Type B pancreatic cell (in vitro differentiated cells): ENCODE data around the gene ARSH. TPM values are rescaled to one million over a fixed set of nuclear protein-coding genes. Genes with fewer than 3 reads are reported as not detected.

Experiments used
- DNase-seq: peaks from one replicate; pipeline ENCODE4 v3.0.0; 2021; ENCODE audit warnings: mixed read lengths; ENCODE audit not compliant: unreplicated experiment; ENCODE audit errors: extremely low spot score
- H3K27ac Mint-ChIP-seq: 2 replicates; pipeline ENCODE4 v1.8.0; 2021; ENCODE audit warnings: mild to moderate bottlenecking, mixed read lengths
- H3K27me3 Mint-ChIP-seq: 2 replicates; pipeline ENCODE4 v1.8.0; 2021; ENCODE audit warnings: mixed read lengths
- H3K36me3 Mint-ChIP-seq: 2 replicates; pipeline ENCODE4 v1.8.0; 2021; ENCODE audit warnings: mixed read lengths
- H3K4me1 Mint-ChIP-seq: one replicate; pipeline ENCODE4 v1.8.0; 2021; ENCODE audit warnings: mixed read lengths; ENCODE audit not compliant: unreplicated experiment
- H3K4me3 Mint-ChIP-seq: 2 replicates; pipeline ENCODE4 v1.8.0; 2021; ENCODE audit warnings: mild to moderate bottlenecking, mixed read lengths
- H3K9me3 Mint-ChIP-seq: 2 replicates; pipeline ENCODE4 v1.8.0; 2021; ENCODE audit warnings: mixed read lengths
- total RNA-seq: library from RNA; stranded (reverse); gene quantifications from 2 replicates; pipeline ENCODE4 v1.2.1, GENCODE V29; 2021; ENCODE audit warnings: low replicate concordance
- TF ChIP-seq, protein P1 (sequence below): fragments of 200-600 bp; sonication (generic); conservative IDR thresholded peaks from 2 replicates; pipeline ENCODE4 v1.5.0; 2021; ENCODE audit warnings: antibody characterized with exemption, mild to moderate bottlenecking

The ARSH gene
- total RNA-seq, 1 donor from 2014 or later: not detected

DNA sequence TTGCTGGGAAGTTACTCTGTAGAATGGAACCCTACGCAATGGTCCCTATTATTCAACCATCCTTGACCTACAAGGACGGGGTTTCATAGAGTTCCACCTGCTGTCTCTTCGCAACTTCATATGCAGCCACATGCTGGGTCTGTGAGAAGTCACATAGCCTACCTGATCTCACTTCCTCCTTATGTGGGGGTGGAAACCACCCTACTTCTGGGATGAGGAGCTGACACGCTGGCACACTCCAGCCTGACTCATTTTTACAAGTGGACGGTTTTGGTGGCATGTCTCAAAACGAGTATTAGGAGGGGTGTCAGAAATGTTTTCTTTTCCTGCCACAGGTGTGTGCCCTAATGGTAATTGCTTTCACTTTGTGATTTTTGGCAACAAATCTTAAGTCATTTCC, 40.4 kb upstream of the ARSH start:
- Mint-ChIP-seq H3K36me3 (no peaks in the 10 kb centered on the region), H3K4me1 (peaks cover 34% of the 10 kb centered on the region), H3K4me3 (no peak overlapping the region), H3K27ac (no peak overlapping the region), H3K27me3 (no peaks in the 10 kb centered on the region), H3K9me3 (no peaks in the 10 kb centered on the region)
- no peak for DNase-seq
- TF ChIP-seq, protein P1, sequence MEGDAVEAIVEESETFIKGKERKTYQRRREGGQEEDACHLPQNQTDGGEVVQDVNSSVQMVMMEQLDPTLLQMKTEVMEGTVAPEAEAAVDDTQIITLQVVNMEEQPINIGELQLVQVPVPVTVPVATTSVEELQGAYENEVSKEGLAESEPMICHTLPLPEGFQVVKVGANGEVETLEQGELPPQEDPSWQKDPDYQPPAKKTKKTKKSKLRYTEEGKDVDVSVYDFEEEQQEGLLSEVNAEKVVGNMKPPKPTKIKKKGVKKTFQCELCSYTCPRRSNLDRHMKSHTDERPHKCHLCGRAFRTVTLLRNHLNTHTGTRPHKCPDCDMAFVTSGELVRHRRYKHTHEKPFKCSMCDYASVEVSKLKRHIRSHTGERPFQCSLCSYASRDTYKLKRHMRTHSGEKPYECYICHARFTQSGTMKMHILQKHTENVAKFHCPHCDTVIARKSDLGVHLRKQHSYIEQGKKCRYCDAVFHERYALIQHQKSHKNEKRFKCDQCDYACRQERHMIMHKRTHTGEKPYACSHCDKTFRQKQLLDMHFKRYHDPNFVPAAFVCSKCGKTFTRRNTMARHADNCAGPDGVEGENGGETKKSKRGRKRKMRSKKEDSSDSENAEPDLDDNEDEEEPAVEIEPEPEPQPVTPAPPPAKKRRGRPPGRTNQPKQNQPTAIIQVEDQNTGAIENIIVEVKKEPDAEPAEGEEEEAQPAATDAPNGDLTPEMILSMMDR: no peak

DNA sequence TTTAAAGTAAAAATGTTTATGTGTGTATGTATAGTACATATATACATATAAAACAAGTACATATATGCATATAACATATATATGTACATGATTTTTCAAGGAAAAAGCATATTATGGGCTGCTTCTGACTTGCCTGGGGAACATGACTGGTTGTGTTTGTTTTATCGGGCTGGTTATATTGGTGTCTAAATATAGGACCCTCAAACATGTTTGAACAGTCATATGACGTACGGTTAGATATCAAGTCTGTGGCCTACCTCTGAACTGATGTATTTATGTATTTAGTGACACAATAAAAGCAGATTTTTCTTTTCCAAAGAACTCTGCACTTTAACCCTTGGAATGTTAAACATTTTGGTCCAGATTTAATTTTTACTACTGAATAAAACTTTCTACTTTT, 39.3 kb upstream of the ARSH start:
- DNase-seq: no peak
- H3K4me3 Mint-ChIP-seq: no peak overlapping the region
- H3K27me3 Mint-ChIP-seq: no peaks in the 10 kb centered on the region
- no peak overlapping the region for H3K27ac Mint-ChIP-seq
- no peaks in the 10 kb centered on the region for H3K9me3 Mint-ChIP-seq
- TF ChIP-seq, protein P1: no peak
- H3K36me3 Mint-ChIP-seq: no peaks in the 10 kb centered on the region
- H3K4me1 Mint-ChIP-seq: peaks cover 32% of the 10 kb centered on the region

DNA sequence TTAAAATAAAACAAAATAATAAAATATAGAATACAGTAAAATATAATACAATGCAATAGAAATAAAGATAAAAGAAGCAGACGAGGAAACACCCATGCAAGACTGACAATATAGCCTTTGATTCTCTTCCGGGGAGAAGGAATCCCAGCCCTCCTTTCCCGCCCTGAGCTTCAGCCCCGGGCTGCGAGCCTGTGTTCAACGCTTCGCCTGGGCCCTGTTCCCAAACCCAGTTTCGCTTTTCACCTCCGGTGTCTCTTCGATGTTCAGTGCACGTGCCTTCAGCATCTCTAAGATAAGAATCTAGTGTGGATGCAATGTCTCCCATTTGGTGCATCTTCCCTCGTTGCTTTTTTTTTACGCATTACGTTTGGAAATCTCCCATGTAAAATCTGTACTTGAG, 38.8 kb upstream of the ARSH start:
- TF ChIP-seq, protein P1: no peak
- no peak overlapping the region for H3K27ac Mint-ChIP-seq
- peaks cover 27% of the 10 kb centered on the region for H3K4me1 Mint-ChIP-seq
- no peaks in the 10 kb centered on the region for H3K9me3 Mint-ChIP-seq
- no peak for DNase-seq
- H3K36me3 Mint-ChIP-seq: no peaks in the 10 kb centered on the region
- H3K4me3 Mint-ChIP-seq: no peak overlapping the region
- no peaks in the 10 kb centered on the region for H3K27me3 Mint-ChIP-seq

DNA sequence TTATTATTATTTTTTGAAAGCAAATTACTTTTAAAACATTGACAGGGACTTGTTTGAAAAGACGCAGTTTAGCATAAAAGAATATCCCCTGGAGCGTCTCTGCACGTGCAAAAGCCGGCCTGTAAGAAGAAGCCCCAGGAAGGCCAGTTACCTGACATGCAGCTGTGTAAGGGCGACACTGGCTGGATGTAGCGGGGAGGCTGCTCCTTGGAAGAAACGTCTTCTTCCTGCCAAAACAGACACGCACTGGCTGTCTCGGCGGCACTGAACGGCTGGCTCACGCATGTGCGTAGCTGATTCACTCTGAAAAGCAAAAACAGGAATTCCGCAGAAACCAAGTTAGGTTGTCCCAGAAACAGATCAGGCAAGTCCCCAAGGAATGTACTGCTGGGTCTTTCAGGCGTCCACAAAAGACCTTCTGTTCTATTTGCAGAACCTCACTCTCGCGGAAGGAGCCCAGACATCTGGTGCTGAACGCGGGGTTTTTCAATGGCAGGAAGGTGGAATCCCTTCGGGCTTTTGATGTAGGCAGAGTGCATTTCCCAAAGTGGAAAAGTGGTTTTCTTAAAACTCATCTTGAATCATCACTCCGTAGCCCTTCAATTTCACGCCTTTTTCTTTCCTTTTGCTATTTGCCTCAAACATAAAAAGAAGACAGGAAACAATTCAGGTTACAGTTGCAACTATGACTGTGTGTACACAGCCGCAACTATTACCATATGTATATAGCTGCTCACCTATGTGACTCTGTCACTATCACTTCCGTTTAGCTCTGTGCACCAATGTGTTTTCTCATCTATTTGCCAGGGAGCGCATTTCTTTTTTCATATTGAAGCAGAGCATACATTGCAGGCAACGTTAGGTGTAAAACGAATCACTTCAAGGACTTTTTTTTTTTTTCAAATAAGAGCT, 38.1 kb upstream of the ARSH start:
- no peak overlapping the region for H3K27ac Mint-ChIP-seq
- no peaks in the 10 kb centered on the region for H3K36me3 Mint-ChIP-seq
- peak overlapping the region; percentile 68 for H3K4me3 Mint-ChIP-seq
- no peak for DNase-seq
- no peaks in the 10 kb centered on the region for H3K9me3 Mint-ChIP-seq
- H3K4me1 Mint-ChIP-seq: peaks cover 21% of the 10 kb centered on the region
- H3K27me3 Mint-ChIP-seq: no peaks in the 10 kb centered on the region
- TF ChIP-seq, protein P1: no peak

DNA sequence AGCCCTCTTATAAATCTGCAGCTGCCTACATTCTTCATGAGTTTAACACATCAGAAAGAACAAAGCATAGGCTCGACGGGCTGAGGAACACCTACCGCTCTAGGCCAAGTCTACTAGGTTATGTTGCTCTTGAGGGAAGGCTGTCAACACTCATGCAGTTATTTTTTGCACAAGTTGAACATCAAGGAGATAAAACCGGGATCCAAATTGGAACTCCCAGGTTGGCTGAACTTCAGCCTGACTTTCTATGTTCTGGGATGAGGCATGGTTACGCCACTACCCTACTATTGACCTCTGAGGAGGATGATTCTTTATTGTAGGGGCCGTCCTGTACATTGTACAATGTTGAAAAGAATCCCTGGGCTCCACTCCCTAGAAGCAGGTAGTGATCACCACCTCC, 37.3 kb upstream of the ARSH start:
- Mint-ChIP-seq H3K36me3 (no peaks in the 10 kb centered on the region), H3K9me3 (no peaks in the 10 kb centered on the region), H3K4me3 (no peak overlapping the region), H3K27ac (no peak overlapping the region), H3K4me1 (peaks cover 22% of the 10 kb centered on the region), H3K27me3 (no peaks in the 10 kb centered on the region)
- no peak for DNase-seq
- TF ChIP-seq, protein P1: no peak
